Right lobe of liver (tissue), 4 donors: ENCODE measurements around the gene APOC3.

Source experiments
- CTCF ChIP-seq, 4 donors: fragments of 200-600 bp in 3 of 4; fragments of 450-650 bp in 1 of 4; IDR thresholded peaks; one replicate each; pipeline versions ENCODE4 v1.5.1 to v1.8.0; 2016 to 2022; ENCODE audit warnings: antibody characterized with exemption in 4 of 4, mild to moderate bottlenecking in 2 of 4
- POLR2A ChIP-seq: fragments of 450-650 bp; IDR thresholded peaks from one replicate; pipeline ENCODE4 v1.6.1; 2017; ENCODE audit warnings: antibody characterized with exemption, mild to moderate bottlenecking
- donor health status: DM: no; HTN: no; CAD: no.
- donor health status: DM: no; HTN: no; CAD: no.
- donor health status: DM: no; HTN: yes; CAD: no.

- TF ChIP-seq CTCF (IDR thresholded peaks at IDR 0.05) (no peak), POLR2A (no peak)
Measured at GRCh38 chr11:116827461-116827860, 2.2 kb upstream of the APOC3 start.
